Fibroblast of the aortic adventitia (primary cell): ENCODE results near the gene XNDC1N. TPM values are rescaled to one million over a fixed set of nuclear protein-coding genes. Genes with fewer than 3 reads are reported as not detected.

ENCODE experiments used
- DNase-seq: peaks from one replicate; pipeline ENCODE4 v3.0.0-alpha.2; 2010; ENCODE audit warnings: low read depth
- H3K4me3 ChIP-seq: 2 replicates; pipeline ENCODE4 v1.5.1; 2011; ENCODE audit warnings: low read depth, mild to moderate bottlenecking, control low read depth, low read length, moderate library complexity
- total RNA-seq: library from RNA; depleted of rRNA; stranded (reverse); fragments of >200 nt; gene quantifications from 2 replicates; pipeline ENCODE4 v1.2.3, GENCODE V29; 2012; ENCODE audit warnings: low replicate concordance
- TF ChIP-seq, protein P1 (sequence below): IDR thresholded peaks from 2 replicates; pipeline ENCODE4 v1.5.1; 2011; ENCODE audit warnings: mild to moderate bottlenecking, low read length, control low read depth, inconsistent platforms; ENCODE audit not compliant: insufficient read depth

Gene XNDC1N
- total RNA-seq, 1 donor: 13.0 TPM

DNA sequence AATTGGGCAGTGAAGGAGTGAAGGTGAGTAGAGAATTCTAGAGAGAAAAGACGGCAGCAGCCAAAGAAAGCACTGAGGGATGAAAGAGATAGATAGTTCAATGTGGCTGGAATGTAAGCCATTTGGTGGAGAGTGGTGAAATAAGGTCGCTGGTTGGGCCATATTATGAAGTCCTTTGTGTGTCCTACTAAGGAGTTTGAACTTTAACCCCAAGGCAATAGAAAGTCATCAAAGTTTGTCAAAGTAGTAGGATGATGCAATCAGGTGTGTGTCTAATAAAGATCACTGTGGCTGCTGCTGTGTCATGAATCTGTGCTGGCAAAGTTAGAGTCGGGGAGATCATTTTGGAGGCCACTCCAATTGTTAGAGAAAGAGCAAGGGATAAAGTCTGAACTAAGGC is 19.1 kb upstream of the XNDC1N start:
- no peak for DNase-seq
- no peak overlapping the region for H3K4me3 ChIP-seq
- TF ChIP-seq, protein P1, sequence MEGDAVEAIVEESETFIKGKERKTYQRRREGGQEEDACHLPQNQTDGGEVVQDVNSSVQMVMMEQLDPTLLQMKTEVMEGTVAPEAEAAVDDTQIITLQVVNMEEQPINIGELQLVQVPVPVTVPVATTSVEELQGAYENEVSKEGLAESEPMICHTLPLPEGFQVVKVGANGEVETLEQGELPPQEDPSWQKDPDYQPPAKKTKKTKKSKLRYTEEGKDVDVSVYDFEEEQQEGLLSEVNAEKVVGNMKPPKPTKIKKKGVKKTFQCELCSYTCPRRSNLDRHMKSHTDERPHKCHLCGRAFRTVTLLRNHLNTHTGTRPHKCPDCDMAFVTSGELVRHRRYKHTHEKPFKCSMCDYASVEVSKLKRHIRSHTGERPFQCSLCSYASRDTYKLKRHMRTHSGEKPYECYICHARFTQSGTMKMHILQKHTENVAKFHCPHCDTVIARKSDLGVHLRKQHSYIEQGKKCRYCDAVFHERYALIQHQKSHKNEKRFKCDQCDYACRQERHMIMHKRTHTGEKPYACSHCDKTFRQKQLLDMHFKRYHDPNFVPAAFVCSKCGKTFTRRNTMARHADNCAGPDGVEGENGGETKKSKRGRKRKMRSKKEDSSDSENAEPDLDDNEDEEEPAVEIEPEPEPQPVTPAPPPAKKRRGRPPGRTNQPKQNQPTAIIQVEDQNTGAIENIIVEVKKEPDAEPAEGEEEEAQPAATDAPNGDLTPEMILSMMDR: no peak

DNA sequence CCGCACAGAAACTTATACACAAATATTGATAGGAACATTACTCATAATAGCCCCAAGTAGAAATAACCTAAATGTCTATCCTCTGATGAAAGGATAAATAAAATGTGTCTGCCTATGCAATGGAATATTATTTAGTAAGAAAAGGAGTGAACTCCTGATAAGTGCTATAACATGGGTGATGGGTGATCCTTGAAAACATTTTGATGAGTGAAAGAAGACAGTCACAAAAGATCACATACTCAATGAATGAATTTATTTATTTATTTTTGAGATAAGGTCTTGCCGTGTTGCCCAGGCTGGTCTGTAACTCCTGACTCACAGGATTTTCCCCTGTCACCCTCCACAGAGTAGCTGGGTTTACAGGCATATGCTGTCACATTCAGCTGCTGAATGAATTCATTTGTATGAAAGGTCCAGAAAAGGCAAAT is 17.8 kb upstream of the XNDC1N start:
- peak; percentile 61 for DNase-seq
- TF ChIP-seq, protein P1: no peak

GRCh38 chr11:71940561-71941219 is 12.3 kb upstream of the XNDC1N start:
- no peak overlapping the region for H3K4me3 ChIP-seq
- TF ChIP-seq, protein P1: no peak
- DNase-seq: no peak

More for the DNA sequence above, 17.8 kb upstream of the XNDC1N start:
- H3K4me3 ChIP-seq: no peak overlapping the region

DNA sequence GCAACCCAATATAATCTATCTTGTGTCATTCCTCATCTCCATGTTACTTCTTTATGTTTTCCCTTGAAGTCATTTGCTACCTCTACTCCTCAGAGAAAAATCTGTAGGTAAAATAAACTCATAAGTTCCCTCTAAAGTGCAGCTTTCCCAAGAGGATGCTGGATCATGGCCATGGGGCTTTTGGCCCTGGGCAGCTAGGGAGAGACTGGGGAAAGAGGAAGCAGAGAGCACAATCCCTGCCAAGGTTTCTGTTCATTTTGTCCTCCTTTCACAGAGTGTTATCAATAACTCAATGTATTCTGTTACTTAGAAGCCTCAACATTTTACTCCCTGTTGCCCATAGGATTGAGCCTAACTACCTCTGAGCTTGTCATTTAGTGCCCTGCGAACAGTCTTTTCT is 9.4 kb upstream of the XNDC1N start:
- no peak for DNase-seq
- H3K4me3 ChIP-seq: no peak overlapping the region
- TF ChIP-seq, protein P1: no peak

- no peak overlapping the region for H3K4me3 ChIP-seq
- peak; percentile 75 for DNase-seq
- TF ChIP-seq, protein P1: no peak
Observed at GRCh38 chr11:71936825-71937224, 8.4 kb upstream of the XNDC1N start.

- DNase-seq: no peak
- H3K4me3 ChIP-seq: no peak overlapping the region
- TF ChIP-seq, protein P1: no peak
Observed at GRCh38 chr11:71935338-71935925, 7.0 kb upstream of the XNDC1N start.

- no peak for DNase-seq
- TF ChIP-seq, protein P1: no peak
- H3K4me3 ChIP-seq: no peak overlapping the region
Observed at GRCh38 chr11:71934213-71934612, 5.8 kb upstream of the XNDC1N start.
